ENCODE results near the gene MRPL52.

DNA sequence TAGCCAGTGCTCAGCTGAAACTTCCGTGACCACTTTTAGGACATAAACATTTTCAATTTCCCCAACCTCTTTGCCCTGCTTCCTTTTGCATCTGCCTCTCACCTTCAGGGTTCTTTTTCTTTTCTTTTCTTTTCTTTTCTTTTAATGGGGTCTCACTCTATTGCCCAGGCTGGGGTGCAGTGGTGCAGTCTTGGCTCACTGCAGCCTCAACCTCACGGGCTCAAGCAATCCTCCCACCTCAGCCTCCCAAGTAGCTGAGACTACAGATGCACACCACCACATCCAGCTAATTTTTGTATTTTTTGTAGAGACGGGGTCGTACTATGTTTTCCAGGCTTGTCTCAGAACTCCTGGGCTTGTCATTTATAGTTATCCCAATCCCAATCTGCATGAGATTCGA lies 37.2 kb downstream of the MRPL52 start:
- TF ChIP-seq, protein P1, sequence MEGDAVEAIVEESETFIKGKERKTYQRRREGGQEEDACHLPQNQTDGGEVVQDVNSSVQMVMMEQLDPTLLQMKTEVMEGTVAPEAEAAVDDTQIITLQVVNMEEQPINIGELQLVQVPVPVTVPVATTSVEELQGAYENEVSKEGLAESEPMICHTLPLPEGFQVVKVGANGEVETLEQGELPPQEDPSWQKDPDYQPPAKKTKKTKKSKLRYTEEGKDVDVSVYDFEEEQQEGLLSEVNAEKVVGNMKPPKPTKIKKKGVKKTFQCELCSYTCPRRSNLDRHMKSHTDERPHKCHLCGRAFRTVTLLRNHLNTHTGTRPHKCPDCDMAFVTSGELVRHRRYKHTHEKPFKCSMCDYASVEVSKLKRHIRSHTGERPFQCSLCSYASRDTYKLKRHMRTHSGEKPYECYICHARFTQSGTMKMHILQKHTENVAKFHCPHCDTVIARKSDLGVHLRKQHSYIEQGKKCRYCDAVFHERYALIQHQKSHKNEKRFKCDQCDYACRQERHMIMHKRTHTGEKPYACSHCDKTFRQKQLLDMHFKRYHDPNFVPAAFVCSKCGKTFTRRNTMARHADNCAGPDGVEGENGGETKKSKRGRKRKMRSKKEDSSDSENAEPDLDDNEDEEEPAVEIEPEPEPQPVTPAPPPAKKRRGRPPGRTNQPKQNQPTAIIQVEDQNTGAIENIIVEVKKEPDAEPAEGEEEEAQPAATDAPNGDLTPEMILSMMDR (IDR thresholded peaks at IDR 0.05) = no peak
- no peak for TF ChIP-seq EZH2 (IDR thresholded peaks at IDR 0.05)
